GM23338 (cell line): Measurements from ENCODE around the gene HES7.

ENCODE experiments used
- CREB1 ChIP-seq: fragments of 250-450 bp; sonication (Bioruptor Pico); IDR thresholded peaks from 2 replicates; pipeline ENCODE4 v1.5.0; 2020; ENCODE audit warnings: low read depth, mild to moderate bottlenecking, moderate library complexity
- EZH2phosphoT487 ChIP-seq: fragments of 200-600 bp; sonication (generic); IDR thresholded peaks from one replicate; pipeline ENCODE4 v1.8.1; 2018; ENCODE audit warnings: antibody characterized with exemption; ENCODE audit not compliant: unreplicated experiment
- JUNB ChIP-seq: IDR thresholded peaks from one replicate; pipeline ENCODE4 v1.6.1; 2016; ENCODE audit warnings: antibody characterized with exemption; ENCODE audit not compliant: unreplicated experiment
- NANOG ChIP-seq: IDR thresholded peaks from 2 replicates; pipeline ENCODE4 v1.6.1; 2016; ENCODE audit warnings: antibody characterized with exemption, borderline replicate concordance
- POLR2AphosphoS5 ChIP-seq: IDR thresholded peaks from 2 replicates; pipeline ENCODE4 v1.6.1; 2016; ENCODE audit warnings: antibody characterized with exemption, low read depth
- TF ChIP-seq, protein P1 (sequence below), 2 experiments: fragments of 200-600 bp in 1 of 2; sonication (generic) in 1 of 2; conservative IDR thresholded peaks; 2 replicates each; pipeline versions ENCODE4 v1.5.1 to v1.6.1; 2016 to 2017; ENCODE audit warnings: antibody characterized with exemption in 2 of 2, low read depth in 2 of 2, mild to moderate bottlenecking in 2 of 2, moderate library complexity in 1 of 2

- TF ChIP-seq, protein P1, sequence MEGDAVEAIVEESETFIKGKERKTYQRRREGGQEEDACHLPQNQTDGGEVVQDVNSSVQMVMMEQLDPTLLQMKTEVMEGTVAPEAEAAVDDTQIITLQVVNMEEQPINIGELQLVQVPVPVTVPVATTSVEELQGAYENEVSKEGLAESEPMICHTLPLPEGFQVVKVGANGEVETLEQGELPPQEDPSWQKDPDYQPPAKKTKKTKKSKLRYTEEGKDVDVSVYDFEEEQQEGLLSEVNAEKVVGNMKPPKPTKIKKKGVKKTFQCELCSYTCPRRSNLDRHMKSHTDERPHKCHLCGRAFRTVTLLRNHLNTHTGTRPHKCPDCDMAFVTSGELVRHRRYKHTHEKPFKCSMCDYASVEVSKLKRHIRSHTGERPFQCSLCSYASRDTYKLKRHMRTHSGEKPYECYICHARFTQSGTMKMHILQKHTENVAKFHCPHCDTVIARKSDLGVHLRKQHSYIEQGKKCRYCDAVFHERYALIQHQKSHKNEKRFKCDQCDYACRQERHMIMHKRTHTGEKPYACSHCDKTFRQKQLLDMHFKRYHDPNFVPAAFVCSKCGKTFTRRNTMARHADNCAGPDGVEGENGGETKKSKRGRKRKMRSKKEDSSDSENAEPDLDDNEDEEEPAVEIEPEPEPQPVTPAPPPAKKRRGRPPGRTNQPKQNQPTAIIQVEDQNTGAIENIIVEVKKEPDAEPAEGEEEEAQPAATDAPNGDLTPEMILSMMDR (conservative IDR thresholded peaks at IDR 0.05; ENCODE audit: low read depth in 2 of 2): peak; percentile 71 to 81
- TF ChIP-seq NANOG (no peak), CREB1 (CRISPR knock-in tag) (0 out of 2 replicates have a peak, but pooled peaks have one; percentile 38), POLR2AphosphoS5 (no peak), EZH2phosphoT487 (no peak), JUNB (no peak)
Measured at GRCh38 chr17:8118769-8119580, 4.9 kb downstream of the HES7 start.
